Naive thymus-derived CD8-positive, alpha-beta T cell (primary cell): Measurements from ENCODE around the gene CD300LG. TPM values are rescaled to one million over a fixed set of nuclear protein-coding genes. Genes with fewer than 3 reads are reported as not detected.
A peak's percentile ranks its signal among the peaks of the same experiment; 100 is the strongest.

Experiments
- ATAC-seq, 2 donors: fragments of 150-1000 bp; cut with Tn5 transposase in 1 of 2; sonication (Bioruptor Pico), chemical (Tn5 transposase) in 1 of 2; 1 replicate in 1 of 2; 2 replicates in 1 of 2; pipeline ENCODE4 v1.10.0; 2021; ENCODE audit warnings: mild to moderate bottlenecking in 2 of 2, moderate library complexity in 2 of 2
- POLR2A ChIA-PET: fragments of 350-600 bp; sonication (Branson Sonifier 250); formaldehyde crosslinking; loops from one replicate; lab custom pipeline; 2021; ENCODE audit warnings: antibody characterized with exemption; lab: Charles Lee
- DNase-seq, 10 donors: peaks; one replicate each; pipeline versions ENCODE4 v3.0.0 to v3.0.0-alpha.2; 2020 to 2022
- H3K27ac Mint-ChIP-seq, 10 donors: one replicate each; pipeline ENCODE4 v1.8.0; 2020 to 2022; ENCODE audit warnings: mild to moderate bottlenecking in 10 of 10, mixed read lengths in 10 of 10, moderate library complexity in 4 of 10, inconsistent platforms in 1 of 10
- H3K27me3 Mint-ChIP-seq, 5 donors: one replicate each; pipeline ENCODE4 v1.8.0; 2021 to 2022; ENCODE audit warnings: mixed read lengths in 5 of 5
- H3K36me3 Mint-ChIP-seq, 3 donors: one replicate each; pipeline ENCODE4 v1.8.0; 2020 to 2022; ENCODE audit warnings: mixed read lengths in 3 of 3, mild to moderate bottlenecking in 2 of 3, inconsistent platforms in 1 of 3
- H3K4me1 Mint-ChIP-seq, 4 donors: one replicate each; pipeline ENCODE4 v1.8.0; 2021 to 2022; ENCODE audit warnings: mixed read lengths in 4 of 4
- H3K4me3 Mint-ChIP-seq, 10 donors: one replicate each; pipeline ENCODE4 v1.8.0; 2020 to 2022; ENCODE audit warnings: mild to moderate bottlenecking in 10 of 10, mixed read lengths in 10 of 10, moderate library complexity in 6 of 10, inconsistent platforms in 1 of 10
- H3K9me3 Mint-ChIP-seq, 9 donors: one replicate each; pipeline ENCODE4 v1.8.0; 2020 to 2022; ENCODE audit warnings: mixed read lengths in 9 of 9, mild to moderate bottlenecking in 3 of 9, inconsistent platforms in 1 of 9, moderate library complexity in 1 of 9
- polyA plus RNA-seq, 3 donors: library from polyadenylated mRNA; unstranded; fragments of 300-500 nt; fragmentation: Illumina TruSeq; gene quantifications; one replicate each; pipeline ENCODE4 v1.2.3, GENCODE V29; 2021
- total RNA-seq, 8 experiments: library from RNA in 2 of 8; stranded (reverse) in 2 of 8; gene quantifications; one replicate each; pipeline ENCODE4 v1.2.3 and lab custom pipeline; 2021 to 2026

Gene CD300LG
- total and polyA plus RNA-seq, 5 experiments from 2014 or later, result not detected

DNA sequence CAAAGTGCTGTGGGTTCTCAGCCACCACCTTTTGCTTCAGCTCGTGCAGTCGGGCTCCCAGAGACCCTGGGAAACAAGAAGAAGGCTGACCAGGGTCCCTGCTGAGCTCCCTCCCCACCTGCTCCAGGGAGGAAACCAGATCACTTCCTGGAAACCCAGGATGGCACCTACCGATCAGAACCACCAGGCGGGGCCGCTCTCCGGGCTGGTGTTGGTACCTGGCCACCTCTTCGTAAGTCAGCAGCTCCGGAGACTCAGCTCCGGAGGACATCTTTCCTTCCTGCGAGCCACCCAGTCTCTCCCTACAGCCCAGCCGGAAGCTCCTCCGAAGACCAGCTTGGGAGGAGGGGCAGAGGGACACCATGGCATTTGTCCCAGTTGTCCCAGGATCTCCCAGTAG is 33.0 kb upstream of the CD300LG start:
- H3K27ac Mint-ChIP-seq, result no peak overlapping the region
- H3K4me3 Mint-ChIP-seq, result no peak overlapping the region
- no peak for DNase-seq
- H3K36me3 Mint-ChIP-seq, result no peaks in the 10 kb centered on the region
- H3K4me1 Mint-ChIP-seq, result no peaks in the 10 kb centered on the region
- no peak for ATAC-seq
- no peaks in the 10 kb centered on the region for H3K9me3 Mint-ChIP-seq
- peaks cover 0 to 11% (median 7%) of the 10 kb centered on the region in 5 donors for H3K27me3 Mint-ChIP-seq
- POLR2A ChIA-PET, result no interaction called here

DNA sequence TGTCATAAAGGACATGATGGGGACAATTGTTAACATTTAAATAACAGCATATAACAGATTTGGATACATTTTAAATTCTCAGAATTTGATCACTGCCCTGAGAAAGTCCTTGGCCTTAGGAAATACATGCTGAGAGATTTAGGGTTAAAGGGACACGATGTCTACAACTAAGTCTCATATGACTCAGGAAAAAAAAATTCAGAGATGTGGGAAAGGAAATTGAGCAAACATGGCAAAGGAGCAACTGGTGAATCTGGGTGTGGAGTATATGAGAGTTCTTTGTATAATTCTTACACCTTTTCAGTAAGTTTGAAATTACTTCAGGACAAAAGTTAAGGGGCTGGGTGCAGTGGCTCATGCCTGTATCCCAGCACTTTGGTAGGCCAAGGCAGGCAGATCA is 32.3 kb upstream of the CD300LG start:
- no peaks in the 10 kb centered on the region for H3K36me3 Mint-ChIP-seq
- POLR2A ChIA-PET, result no interaction called here
- H3K4me1 Mint-ChIP-seq, result no peaks in the 10 kb centered on the region
- H3K4me3 Mint-ChIP-seq, result no peak overlapping the region
- peaks cover 0 to 11% (median 7%) of the 10 kb centered on the region in 5 donors for H3K27me3 Mint-ChIP-seq
- no peaks in the 10 kb centered on the region for H3K9me3 Mint-ChIP-seq
- no peak overlapping the region for H3K27ac Mint-ChIP-seq
- no peak for ATAC-seq
- no peak for DNase-seq

DNA sequence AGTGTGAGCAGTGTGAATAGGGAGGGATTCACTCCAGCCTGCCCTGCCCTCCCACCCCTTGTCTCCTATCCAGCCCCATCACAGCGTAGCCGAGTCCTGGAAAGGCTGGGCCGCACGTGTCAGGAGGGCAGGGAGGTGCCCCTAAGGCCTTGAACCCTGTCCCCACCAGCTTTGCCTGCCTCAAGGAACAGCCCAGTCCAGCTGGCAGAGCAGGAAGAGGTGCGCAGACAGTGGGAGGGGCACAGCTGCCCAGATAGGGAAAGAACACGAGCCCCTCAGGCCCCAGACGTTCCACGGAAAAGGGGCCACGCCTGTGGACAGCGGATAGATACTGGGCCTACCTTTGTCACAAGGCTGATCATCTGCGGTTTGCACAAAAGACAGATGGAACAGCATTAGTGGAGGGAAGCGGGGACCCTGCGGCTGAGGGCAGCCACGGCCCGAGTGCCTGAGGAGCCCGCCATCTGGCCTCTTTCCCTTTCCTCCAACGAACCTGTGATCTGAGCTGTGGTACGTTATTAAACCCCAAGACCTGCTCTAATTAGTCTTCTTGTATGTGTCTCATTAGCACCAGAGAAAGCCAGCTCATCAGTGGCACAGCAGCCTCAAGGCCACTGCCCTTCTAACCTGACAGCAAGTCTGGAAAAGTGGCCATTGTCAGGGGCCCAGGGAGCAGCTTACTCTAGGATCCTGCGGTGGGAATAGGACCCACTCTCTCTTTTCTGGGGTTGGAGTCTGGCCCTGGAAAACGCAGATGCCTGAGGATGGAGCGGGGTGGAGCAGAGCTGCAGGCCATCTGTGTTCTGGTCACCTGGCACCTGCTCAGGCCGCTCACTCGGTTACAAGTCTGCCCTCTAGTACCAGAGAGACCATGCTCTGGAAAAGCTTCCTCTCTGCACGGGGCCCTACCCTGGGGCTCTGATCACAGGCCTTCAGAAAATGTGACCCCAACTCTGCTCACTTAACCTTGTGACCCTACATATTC is 30.3 kb upstream of the CD300LG start:
- ATAC-seq (no peak), DNase-seq (peak in 1 of 10 donors; percentile 47)
- H3K4me1 Mint-ChIP-seq, result no peaks in the 10 kb centered on the region
- no peaks in the 10 kb centered on the region for H3K9me3 Mint-ChIP-seq
- H3K27ac Mint-ChIP-seq, result no peak overlapping the region
- H3K36me3 Mint-ChIP-seq, result no peaks in the 10 kb centered on the region
- POLR2A ChIA-PET, result no interaction called here
- peaks cover 0 to 11% (median 4%) of the 10 kb centered on the region in 5 donors for H3K27me3 Mint-ChIP-seq
- no peak overlapping the region for H3K4me3 Mint-ChIP-seq

DNA sequence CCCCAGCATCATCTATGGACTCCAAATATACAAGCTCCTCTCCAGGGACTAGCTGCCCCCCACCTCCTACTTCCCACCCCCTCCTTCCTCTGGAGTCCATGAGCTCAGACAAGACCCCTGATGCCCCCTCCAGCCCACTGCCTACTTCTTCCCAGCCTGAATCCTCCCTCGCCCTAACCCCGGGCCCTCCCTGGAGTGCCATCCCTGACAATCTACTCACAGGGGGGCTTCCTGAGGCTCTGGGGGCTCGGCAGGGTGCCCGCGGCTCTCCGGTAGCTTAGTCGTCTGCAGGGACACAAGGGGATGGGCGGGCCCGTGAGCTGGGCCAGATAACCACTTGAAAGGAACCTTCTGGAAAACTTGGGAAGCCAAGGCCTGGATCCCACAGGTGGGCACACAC is 29.1 kb upstream of the CD300LG start:
- H3K36me3 Mint-ChIP-seq, result no peaks in the 10 kb centered on the region
- no peak for DNase-seq
- no peak overlapping the region for H3K4me3 Mint-ChIP-seq
- no peak for ATAC-seq
- H3K4me1 Mint-ChIP-seq, result no peaks in the 10 kb centered on the region
- H3K9me3 Mint-ChIP-seq, result no peaks in the 10 kb centered on the region
- no peak overlapping the region for H3K27ac Mint-ChIP-seq
- peaks cover 0 to 8% (median 1%) of the 10 kb centered on the region in 5 donors for H3K27me3 Mint-ChIP-seq
- POLR2A ChIA-PET, result no interaction called here

DNA sequence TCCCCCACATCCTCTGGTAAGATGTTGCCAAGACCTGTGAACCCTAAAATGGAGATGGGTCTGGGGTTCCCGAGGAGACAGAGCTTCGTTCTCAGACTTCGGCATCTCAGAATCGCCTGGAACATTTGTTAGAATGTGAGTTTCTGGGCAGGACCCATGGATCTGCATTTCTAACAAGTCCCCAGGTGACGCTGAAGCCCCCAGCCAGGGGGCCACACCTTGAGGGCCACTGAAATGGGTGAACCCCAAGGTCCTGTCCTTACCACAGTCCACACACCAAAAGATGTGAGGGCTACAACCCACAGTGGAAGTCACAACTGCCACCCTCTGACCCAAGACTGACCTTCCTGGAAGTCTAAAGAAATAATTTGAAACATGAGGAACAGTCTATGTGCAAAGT is 28.0 kb upstream of the CD300LG start:
- H3K4me1 Mint-ChIP-seq, result no peaks in the 10 kb centered on the region
- ATAC-seq (no peak), DNase-seq (no peak)
- H3K27me3 Mint-ChIP-seq, result peaks cover 0 to 3% (median 0%) of the 10 kb centered on the region in 5 donors
- H3K4me3 Mint-ChIP-seq, result no peak overlapping the region
- H3K9me3 Mint-ChIP-seq, result no peaks in the 10 kb centered on the region
- no peak overlapping the region for H3K27ac Mint-ChIP-seq
- no peaks in the 10 kb centered on the region for H3K36me3 Mint-ChIP-seq
- POLR2A ChIA-PET, result no interaction called here

DNA sequence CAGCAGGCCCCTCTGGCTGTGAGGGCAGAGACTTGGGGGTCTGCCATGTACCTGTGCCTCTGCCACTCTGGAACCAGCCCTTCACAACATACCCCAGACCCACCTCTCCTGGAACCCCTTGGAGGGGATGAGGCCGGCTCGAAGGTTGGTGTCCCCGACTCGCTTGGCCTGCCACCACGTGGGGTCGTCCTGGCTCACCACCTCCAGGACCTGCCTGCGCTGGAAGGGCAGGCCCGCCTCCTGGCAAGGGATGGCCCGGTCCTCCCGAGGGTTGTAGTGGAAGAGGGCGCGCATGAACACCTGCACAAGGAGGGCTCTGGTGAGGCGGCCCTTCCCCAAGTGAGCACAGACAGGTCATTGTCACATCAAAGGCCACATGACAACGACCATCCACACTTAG is 26.2 kb upstream of the CD300LG start:
- no peaks in the 10 kb centered on the region for H3K9me3 Mint-ChIP-seq
- DNase-seq, result no peak
- H3K27me3 Mint-ChIP-seq, result peaks cover 0 to 3% (median 0%) of the 10 kb centered on the region in 5 donors
- H3K27ac Mint-ChIP-seq, result no peak overlapping the region
- no peak for ATAC-seq
- POLR2A ChIA-PET, result no interaction called here
- H3K36me3 Mint-ChIP-seq, result no peaks in the 10 kb centered on the region
- H3K4me3 Mint-ChIP-seq, result no peak overlapping the region
- H3K4me1 Mint-ChIP-seq, result no peaks in the 10 kb centered on the region

DNA sequence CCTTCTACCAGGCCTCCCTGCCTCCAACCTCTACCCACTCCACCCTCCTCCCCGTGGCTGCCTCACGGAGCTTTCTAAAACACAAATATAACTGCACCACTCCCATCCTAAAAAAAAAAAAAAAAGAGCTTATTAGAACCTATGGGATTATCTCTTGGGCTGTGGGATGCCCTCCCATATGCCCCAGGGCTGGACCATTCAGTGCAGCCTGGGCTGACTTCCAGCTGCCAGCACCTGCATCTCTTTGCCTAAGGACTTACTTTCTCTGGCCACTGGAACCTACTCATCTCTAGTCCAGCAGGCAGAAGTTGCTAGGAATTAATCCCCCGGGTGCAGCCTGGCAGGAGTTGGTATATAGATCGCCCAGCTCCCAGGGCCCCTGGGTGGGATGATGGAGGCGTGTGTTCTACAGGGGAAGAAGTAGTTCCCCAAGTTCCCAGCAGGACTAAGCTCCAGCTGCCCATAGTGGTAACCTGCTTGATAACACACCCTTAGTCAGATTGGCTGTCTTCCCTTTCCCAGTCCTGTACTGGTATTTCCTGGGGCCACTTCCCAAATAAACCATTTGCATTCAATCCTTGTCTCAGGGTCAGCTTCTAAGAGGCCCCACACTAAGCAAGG is 24.3 kb upstream of the CD300LG start:
- Mint-ChIP-seq H3K4me3 (no peak overlapping the region), H3K36me3 (no peaks in the 10 kb centered on the region), H3K27ac (peak overlapping the region in 1 of 10 donors; percentile 79), H3K4me1 (no peaks in the 10 kb centered on the region), H3K27me3 (peaks cover 0 to 2% (median 0%) of the 10 kb centered on the region in 5 donors), H3K9me3 (no peaks in the 10 kb centered on the region)
- POLR2A ChIA-PET, result no interaction called here
- DNase-seq, result no peak
- ATAC-seq, result no peak

DNA sequence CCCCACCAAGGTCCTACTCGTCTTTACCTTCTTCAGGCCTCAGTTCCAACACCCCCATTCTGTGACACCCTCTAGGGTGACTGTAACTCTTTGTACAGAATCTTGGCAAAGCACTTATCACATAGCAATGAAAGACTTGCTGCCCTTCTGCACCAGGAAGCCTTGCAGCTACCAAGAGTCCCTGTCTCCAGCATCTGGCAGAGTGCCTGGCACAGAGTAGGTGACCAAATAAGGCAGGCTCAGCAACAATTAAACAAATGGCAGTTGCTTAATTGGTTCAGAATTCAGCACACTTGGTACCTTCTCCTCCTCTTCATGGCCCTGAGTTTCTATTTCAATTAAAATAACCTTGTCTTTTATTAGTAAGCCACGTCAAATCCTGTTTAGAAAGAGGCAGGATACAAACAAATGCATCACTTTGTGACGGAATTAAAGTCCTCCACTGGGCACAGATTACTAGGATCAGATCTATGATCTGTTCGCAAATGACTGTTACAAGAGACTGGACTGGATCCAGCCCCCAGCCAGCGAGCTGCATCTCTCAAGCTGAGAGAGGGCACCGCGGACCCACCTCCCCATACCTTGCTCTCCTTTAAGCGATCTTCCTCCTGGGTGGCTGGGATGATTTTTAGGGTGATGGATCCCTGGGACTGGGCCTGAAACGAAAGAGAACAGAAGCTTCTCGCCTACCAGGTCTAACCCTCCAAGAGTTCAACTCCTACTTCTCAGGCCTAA is 23.5 kb upstream of the CD300LG start:
- Mint-ChIP-seq H3K4me1 (no peaks in the 10 kb centered on the region), H3K4me3 (no peak overlapping the region), H3K27ac (peak overlapping the region in 2 of 10 donors; percentile 29 to 79), H3K27me3 (peaks cover 0 to 2% (median 0%) of the 10 kb centered on the region in 5 donors), H3K36me3 (no peaks in the 10 kb centered on the region), H3K9me3 (no peaks in the 10 kb centered on the region)
- POLR2A ChIA-PET, result no interaction called here
- no peak for DNase-seq
- no peak for ATAC-seq

DNA sequence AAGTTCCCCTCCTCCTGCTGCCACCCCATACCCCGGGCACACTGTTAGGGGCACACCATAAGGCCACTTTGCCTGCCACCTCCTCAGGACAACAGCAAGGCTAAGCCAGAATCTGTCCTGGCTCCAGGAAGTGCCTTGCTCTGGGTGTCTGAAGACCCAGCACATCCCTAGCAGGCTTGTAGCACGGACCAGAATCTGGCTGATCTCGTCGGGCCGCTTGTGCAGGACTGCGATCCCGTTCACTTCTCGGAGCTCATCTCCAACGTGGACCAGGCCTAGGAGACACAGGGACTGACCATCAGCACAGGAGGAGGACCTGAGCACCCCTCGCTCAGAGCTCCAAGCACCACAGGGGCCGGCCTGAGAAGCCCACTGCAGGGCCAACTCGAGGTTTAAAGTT is 21.4 kb upstream of the CD300LG start:
- H3K27ac Mint-ChIP-seq, result peak overlapping the region in 1 of 10 donors; percentile 15
- POLR2A ChIA-PET, result no interaction called here
- no peak for ATAC-seq
- H3K4me1 Mint-ChIP-seq, result no peaks in the 10 kb centered on the region
- no peak overlapping the region for H3K4me3 Mint-ChIP-seq
- peaks cover 0 to 4% (median under 1%) of the 10 kb centered on the region in 5 donors for H3K27me3 Mint-ChIP-seq
- H3K9me3 Mint-ChIP-seq, result no peaks in the 10 kb centered on the region
- no peak for DNase-seq
- H3K36me3 Mint-ChIP-seq, result no peaks in the 10 kb centered on the region

DNA sequence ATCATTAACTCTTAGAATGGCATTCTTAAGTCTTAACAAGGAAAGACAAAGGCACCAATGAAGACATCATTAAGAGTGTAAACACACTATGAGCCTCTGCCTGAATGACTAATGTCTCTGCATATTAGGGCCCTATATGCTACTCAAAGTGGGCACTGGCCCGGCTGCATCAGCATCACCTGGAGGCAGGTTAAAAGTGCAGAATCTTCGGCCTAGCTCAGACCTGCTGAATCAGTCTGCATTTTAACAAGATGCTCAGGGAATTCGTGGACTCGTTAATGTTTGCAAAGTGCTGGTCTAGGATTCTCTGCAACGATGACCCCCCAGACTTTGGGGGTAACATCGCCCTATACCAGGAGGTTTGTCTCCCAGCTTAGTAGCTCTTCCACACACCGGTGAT is 20.8 kb upstream of the CD300LG start:
- no peak overlapping the region for H3K27ac Mint-ChIP-seq
- H3K4me3 Mint-ChIP-seq, result no peak overlapping the region
- POLR2A ChIA-PET, result no interaction called here
- H3K9me3 Mint-ChIP-seq, result no peaks in the 10 kb centered on the region
- no peak for ATAC-seq
- no peaks in the 10 kb centered on the region for H3K36me3 Mint-ChIP-seq
- no peak for DNase-seq
- peaks cover 0 to 7% (median 2%) of the 10 kb centered on the region in 5 donors for H3K27me3 Mint-ChIP-seq
- H3K4me1 Mint-ChIP-seq, result peaks cover 0 to 4% (median 1%) of the 10 kb centered on the region in 4 donors

DNA sequence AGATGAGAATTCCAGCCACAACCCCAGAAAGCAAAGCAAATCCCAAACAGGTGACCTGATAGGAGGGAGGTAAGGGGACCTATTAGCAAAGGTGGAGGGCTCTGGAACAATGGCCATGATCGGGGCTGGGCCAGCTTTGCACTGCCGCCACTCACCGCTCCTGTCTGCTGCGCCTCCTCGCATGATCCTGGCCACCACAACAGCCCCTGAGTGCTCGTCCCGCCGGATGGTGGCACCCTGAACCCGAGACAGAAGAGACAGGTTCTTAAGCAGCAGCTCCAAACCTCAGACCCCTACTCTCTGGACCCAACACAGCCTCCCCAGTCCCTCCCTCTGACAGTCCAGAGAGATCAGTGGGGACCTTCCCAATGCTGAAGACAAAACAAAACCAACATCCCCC is 19.4 kb upstream of the CD300LG start:
- Mint-ChIP-seq H3K27ac (no peak overlapping the region), H3K36me3 (no peaks in the 10 kb centered on the region), H3K9me3 (no peaks in the 10 kb centered on the region), H3K4me3 (no peak overlapping the region), H3K4me1 (peaks cover 0 to 8% (median 2%) of the 10 kb centered on the region in 4 donors), H3K27me3 (peaks cover 0 to 12% (median 2%) of the 10 kb centered on the region in 5 donors)
- ATAC-seq (no peak), DNase-seq (no peak)
- POLR2A ChIA-PET, result interaction anchor here (1.3 kb wide), 1 partner anchor 10 kb away, joined by 3 read pairs; no protein-coding TSS in a partner anchor

DNA sequence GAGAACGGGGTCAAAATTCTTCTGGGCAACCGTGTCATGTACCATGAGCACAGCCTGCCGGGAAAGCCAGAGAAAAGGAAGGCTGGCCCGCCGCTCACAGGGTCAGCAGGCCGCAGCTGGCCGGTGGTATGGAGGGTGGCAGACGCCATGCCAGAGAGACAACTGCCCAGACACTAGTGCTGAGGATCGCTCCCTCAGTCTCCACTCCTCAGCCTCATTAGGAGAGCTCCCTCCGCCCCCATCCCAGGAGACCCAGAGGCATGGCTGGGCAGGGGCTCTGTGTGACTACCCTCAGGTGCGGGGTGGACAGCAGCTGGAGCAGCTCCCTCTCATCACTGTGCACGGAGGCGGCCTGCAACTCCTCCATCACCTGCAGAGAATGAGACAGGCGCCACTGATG is 17.2 kb upstream of the CD300LG start:
- Mint-ChIP-seq H3K36me3 (peaks cover 0 to 4% (median 0%) of the 10 kb centered on the region in 3 donors), H3K4me1 (peaks cover 6 to 17% (median 12%) of the 10 kb centered on the region in 4 donors), H3K27me3 (peaks cover 10 to 26% (median 18%) of the 10 kb centered on the region in 5 donors), H3K9me3 (no peaks in the 10 kb centered on the region), H3K4me3 (no peak overlapping the region), H3K27ac (no peak overlapping the region)
- POLR2A ChIA-PET, result interaction anchor here (0.6 kb wide), 1 partner anchor 8 kb away, joined by 3 read pairs; no protein-coding TSS in a partner anchor
- no peak for DNase-seq
- ATAC-seq, result no peak
